HG03457 (cell line): ENCODE results near the gene UBE4B.

Experiments used
- ATAC-seq: cut with Tn5 transposase; IDR thresholded peaks from one replicate; pipeline ENCODE4 v1.9.1; 2021; ENCODE audit warnings: moderate number of reproducible peaks; ENCODE audit not compliant: unreplicated experiment

The UBE4B gene

DNA sequence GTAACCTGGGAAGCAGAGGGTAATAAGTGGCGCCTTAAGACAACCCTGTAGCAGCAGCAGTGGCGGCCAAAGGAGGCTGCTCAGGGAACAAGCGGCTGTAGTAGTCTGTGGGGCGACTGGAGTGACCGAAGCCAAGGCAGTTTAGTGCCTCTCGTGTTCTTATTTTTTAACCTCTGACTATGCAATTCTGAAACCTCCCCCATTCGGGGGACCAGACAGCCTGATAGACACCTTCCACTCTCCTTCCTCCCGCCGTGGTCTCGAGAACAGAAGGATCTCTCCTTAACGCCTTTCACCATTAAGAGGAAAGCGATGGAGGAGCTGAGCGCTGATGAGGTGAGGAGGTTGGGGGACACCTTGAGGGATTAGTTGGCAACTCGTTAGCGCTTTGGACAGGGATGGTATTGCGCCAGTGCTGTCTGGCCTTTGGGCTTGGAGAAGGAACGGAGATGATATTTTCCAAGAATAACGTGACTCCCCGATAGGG is 644 bp downstream of the UBE4B start:
- peak; percentile 6 for ATAC-seq

DNA sequence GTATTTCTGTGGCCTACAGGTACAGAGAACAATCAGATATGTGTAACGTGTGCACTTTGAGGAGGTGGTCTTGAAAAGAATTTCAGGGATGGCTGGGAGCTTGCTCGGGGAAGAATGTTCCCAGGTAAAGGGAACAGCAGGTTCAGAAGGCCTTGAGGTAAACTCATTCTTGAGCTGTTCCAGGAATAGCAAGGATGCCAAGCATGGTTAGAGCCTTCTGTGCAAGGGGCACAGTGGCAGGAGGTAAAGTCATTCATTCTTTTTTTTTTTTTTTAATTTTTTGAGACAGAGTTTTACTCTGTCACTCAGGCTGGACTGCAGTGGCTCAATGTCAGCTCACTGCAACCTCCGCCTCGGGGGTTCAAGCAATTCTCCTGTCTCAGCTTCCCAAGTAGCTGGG is 10.0 kb downstream of the UBE4B start:
- ATAC-seq: no peak

DNA sequence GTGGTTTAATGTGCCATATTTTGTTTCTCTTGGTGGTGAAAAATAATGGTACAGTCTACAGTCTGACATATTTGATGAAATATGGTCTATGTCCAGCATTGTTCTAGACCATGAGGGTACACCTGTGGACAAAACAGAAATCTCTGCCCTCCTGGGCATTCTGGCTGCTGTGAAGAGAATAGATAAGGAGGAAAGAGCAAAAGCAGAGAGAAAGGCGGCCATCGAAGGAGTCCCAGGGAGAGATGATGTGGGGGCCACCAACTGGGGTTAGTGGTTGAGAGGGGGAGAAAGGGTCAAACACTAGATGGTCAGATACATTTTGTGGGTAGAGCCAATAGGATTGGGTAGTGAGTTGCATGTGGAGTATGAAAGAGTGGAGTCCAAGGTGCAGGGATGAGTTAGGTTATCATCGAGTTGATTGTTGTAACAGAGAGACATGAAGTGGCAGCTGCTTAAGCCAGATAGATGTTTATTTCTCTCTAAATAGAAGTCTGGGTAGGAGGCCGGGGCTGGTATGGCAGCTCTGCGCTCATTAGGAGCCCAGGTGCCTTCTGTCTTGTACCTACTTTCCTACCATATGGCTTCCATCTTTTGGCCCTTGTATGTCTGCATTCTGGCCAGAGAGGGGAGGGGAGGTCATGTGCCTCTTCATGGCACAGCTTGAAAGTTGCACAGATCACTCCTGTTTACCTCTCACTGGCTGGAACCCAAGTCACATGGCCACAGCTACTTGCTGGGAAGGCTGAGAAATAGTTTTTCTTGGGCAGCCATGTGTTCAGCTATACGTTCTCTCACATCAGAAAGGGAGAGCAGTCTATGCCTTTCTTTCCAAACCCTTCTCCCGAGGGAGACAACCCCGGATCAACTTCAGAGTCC is 13.0 kb downstream of the UBE4B start:
- no peak for ATAC-seq

DNA sequence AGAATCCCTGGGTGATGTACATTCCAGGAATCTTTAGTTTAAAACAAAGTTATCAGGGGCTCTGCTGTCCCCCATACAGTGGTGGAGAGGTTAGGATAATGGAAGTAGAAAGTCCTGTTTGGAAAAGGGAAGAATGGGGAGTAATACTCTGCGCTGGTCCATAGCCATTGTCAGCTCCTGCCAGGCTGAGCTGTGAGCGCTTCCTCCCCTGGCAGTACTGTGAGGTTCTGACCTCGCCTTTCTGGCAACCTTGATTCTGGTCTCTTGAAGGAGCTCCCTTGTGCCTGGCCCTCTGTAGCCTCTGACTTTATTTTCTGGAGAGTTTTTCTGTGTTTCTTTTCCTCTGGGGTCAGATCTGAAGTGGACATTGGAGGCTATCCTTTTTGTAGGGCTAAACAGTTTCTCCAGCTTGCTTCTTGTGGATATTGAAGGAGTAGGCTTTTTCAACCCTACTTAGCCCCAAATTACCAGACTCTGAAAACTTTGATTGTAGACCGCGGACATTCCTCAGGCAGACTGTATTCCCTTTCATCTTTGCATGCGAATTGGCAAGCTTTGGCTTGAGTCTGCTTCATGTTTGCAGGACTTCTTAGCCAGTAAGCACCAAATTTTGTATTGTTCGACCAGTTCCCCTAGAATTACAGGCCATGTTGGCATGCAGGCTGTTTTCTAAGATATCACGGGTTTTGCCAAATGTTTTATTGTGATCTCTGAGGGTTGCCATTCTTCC is 13.8 kb downstream of the UBE4B start:
- ATAC-seq: no peak

DNA sequence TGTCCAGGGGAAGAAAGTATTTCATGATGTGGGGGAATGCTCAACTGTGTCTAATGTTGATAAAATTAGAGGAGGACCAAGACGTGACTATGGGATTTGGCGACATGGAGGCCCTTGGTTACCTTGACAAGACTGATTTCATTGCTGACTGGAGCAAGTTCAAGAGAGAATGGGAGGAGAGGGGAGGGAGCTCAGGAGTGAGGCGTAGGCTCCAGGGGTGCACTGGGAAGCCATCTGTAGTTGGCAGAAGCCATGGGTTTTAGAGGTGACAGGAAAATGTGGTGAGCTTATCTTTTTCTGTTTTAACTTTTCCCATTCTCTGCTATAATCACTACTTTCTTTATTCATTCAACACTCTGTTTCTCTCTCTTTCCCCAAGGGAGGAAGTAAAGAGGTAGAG is 15.8 kb downstream of the UBE4B start:
- ATAC-seq: no peak

DNA sequence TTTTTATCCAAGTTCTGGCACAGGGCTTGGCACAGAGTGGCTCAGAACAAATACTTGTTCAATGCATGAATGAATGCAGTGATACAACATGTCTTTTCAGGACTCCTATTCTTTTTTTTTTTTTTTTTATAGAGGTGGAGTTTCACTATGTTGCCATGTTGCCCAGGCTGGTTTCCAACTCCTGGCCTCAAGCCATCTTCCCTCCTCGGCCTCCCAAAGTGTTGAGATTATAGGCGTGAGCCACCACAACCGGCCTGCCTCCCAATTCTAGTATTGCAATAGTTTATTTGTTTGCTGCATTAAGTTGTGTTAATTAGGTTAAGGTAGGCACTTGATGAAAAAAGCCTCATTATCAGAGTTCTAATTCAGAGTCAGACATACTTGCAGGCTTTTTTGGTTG is 17.9 kb downstream of the UBE4B start:
- no peak for ATAC-seq

DNA sequence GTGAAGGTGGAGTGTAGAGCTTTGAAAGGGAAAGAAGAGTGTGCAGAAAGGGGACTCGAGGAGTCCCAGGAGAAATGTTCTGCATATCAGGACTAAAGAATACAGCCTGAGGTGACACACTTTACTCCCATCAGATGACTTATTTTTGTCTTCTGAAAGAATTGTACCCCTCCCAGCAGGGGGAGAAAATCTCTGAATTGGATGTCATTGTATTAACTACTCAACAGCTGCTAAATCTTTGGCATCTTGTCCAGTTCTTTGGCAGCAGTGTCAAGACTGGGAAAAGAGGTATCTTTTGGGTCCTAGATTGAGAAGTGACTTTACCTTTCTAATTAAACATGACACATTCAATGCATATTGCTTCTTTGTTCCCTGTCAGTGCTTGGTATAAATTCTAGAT is 18.9 kb downstream of the UBE4B start:
- ATAC-seq: no peak

DNA sequence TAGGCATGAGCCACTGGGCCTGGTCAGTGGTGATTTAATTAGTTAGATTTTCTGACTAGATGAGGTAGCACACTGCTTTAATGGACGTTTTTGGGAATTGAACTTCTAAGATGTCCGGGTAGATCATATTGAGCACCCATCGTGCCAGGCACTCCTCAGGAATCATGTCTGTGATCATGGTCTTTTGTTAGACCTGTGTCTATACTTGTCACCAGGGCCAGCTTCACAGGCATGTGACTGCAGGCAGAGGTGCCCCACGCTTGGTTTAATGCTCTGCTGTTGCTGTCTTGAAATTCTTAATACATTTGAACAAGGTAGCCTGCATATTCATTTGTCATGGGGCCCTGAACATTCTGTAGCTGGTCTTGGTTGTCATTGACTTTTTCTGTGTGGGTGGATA is 19.6 kb downstream of the UBE4B start:
- no peak for ATAC-seq

DNA sequence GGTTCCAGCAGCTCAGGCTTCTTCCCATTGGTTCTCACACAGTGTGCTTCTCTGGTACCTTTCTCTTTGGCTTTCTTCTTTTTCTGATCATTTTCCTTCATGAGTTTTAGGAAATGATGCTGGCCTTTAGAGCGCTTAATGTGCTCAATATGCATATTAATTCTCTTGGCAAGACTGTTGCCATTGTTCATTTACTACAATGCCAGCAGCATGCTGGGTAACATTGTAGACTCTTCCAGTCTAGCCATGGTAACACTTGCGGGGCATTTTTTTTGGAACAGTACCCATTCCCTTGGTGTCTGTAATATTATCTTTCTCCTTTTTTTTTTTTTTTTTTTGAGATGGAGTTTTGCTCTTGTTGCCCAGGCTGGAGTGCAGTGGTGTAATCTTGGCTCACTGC is 21.7 kb downstream of the UBE4B start:
- no peak for ATAC-seq

DNA sequence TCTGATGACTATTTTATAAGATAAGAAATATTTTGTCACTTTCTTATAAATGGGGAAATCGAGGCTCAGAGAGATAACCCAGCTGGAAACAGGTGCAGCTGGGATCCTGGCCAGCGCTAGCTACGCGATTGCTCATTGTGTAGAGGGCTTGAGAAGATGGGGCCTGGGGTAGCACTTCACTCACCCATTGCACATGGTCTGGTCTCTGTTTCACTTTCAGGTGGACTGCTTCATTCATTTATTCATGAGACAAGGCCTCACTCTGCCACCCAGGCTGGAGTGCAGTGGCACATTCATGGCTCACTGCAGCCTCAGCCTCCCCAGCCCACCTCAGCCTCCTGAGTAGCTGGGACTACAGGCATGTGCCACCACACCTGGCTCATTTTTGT is 23.8 kb downstream of the UBE4B start:
- ATAC-seq: no peak

DNA sequence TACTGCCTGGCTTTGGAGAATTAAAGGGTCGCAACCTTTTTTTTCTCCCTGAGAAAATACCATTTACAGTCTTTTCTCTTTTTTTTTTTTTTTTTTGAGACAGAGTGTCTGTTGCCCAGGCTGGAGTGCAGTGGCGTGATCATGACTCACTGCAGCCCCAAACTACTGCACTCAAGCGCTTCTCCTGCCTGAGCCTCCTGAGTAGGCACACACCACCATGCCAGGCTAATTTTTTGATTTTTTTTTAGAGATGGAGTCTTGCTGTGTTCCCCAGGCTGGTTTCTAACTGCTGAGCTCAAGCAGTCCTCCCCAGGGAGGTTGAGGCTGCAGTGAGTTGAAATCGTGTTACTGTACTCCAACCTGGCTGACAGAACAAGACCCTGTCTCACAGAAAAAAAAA is 24.6 kb downstream of the UBE4B start:
- ATAC-seq: no peak

DNA sequence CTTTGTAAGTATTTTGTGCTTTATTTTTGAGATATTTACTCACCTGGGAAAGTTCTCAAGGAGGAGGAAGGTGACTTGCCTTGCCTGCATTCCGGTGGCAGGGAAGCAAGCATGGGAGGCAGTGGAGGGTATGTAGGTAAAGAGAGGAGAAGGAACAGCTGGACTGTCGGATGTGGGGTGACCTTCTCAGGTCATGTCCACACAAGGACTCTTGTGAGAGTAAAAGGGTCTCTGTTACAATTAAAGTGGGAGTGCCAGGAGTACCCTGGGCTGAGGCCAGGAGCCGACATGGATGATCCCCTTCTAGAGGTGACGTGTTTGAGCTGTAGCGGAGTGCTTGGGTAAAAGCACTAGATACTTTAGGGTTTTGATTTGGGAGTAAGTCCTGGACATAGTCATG is 25.0 kb downstream of the UBE4B start:
- no peak for ATAC-seq

DNA sequence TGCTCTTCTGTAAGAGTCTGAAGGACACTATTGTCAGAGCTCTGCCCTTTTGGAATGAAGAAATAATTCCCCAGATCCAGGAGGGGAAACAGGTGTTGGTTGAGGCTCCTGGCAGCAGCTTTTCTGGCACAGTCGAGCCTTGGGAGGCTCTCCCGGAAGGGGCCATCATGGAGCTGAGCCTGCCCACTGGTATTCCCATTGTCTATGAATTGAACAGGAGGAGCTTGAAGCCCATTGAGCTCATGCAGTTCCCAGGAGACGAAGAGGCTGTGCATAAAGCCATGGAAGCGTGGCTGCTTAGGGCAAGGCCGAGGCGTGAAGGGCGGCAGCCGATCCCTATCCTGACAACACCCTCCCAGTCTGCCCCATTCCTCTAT is 26.6 kb downstream of the UBE4B start:
- ATAC-seq: no peak

DNA sequence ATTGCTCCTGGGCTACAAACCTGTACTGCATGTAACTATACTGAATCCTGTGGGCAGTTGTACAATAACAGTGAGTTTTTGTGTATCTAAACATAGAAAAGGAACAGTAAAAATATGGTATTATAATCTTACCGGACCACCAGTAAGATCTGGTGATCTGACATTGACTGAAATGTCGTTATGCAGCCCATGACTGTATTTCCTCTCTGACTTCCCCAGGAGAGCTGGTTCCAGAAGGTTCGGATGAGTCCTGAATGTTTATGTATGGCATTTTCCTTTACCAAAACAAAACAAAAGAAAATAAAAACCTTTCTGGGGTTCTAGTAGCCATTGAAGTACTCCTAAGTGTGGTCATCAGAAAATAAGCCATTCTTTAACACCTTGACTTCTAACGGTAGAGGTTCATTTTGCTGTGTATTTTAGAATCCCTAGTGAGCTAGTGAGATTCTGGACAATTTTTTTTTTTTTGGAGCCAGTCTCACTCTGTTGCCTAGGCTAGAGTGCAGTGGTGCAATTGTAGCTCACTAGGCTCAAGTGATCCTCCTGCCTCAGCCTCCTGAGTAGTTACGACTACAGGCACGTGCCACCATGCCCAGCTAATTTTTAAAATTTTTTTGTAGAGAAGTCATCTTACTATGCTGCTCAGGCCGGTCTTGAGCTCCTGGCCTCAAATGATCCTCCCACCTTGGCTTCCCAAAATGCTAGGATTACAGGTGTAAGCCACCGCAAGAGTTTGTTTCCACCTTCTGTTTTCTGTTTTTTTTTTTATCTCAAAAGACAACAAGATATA is 27.7 kb downstream of the UBE4B start:
- ATAC-seq: no peak

DNA sequence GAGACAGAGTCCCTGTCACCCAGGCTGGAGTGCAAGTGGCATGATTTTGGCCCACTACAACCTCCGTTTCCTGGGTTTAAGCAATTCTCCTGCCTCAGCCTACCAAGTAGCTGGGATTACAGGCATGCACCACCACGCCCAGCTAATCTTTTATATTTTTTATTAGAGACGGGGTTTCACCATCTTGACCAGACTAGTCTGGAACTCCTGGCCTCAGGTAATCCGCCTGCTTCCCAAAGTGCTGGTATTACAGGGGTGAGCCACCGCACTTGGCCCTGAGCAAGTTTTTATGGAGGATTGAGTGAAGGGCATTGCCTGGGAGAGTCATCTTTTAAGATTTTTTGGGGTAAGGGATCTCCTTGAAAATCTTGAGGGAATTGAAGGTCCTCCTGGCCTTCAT is 28.5 kb downstream of the UBE4B start:
- ATAC-seq: no peak

DNA sequence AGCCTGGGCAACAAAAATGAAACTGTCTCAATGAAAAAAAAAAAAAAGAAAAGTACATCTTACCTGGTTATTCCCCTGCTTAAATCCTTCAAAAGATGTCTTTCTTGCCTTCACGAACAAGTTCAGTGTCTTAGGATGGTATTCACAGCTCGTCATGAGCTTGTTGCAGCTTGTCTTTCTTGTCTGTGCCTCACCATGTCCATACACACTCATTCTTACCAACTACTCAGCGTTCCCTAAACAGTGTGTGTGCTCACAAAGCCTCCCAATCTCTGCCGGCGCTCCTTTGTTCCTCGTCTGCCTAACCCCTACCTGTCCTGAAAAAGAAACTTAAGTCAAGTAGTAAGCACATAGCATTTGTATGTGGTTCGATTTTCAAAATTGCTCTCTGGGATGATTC is 31.1 kb downstream of the UBE4B start:
- ATAC-seq: no peak

DNA sequence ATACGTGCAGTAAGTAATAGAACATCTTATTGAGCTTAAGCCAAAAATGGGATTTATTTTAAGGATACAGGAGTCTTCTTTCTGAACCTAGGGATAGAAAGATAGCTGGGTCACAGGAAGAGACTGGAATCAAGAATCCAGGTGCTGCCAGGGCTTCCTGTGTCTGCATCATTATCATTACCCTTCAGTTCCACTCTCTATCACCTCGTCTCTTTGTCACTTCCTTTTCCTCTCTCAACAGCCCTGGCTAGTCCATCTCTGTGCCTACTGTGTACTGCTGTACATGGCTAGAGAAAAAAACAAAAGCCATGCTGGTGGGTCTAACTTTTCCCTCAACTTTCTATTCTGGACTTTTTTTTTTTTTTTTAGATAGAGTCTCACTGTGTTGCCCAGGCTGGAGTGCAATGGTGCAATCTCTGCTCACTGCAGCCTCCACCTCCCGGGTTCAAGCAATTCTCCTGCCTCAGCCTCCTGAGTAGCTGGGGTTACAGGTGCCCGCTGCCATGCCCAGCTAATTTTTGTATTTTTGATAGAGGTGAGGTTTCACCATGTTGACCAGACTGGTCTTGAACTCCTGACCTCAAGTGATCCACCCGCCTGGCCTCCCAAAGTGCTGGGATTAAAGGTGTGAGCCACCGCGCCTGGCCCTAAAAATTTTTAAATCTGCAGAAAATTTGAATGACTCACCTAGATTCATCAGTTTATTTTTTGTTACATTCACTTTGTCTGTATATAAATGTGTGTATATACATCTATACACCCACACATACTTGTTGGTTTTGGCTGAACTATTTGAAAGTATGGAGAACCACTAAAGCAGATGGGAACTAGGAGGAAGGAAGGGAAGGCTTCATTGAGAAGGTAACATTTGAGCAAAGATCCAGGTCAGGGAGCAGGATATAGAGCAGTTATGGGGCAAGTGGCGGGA is 31.9 kb downstream of the UBE4B start:
- ATAC-seq: no peak

DNA sequence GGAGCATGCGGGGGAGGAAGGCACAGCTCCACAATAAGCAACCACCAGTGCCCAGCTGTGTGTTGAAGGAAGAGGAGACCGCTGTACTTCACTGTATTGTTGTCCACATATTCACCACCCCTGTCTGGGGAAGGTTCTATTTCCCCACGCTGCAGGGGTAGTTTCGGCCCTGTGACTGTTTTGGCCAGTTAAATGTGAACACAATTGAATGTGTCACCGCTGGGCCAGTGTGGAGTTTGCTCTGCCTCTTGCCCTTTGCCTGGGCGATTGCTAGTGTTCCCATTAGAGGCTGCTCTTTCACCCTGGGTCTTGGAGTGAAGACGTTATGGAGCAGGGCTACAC is 32.6 kb downstream of the UBE4B start:
- ATAC-seq: no peak

DNA sequence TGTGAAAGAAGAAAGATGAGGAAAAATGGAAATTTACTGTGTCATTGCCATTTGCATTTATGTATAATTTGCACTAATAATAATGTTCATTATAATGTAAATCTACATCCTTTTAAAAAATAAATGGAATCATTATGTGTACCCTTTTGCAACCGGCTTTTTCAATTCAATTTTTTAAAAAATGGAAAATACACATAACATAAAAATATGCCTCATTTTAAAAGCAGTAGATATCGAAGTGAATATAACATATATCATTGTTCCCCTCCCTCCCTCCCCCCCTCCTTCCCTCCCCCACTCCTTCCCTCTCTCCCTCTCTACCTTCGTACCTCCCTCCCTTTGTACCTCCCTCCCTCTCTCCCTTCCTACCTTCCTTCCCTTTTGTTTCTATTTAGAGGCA is 33.0 kb downstream of the UBE4B start:
- no peak for ATAC-seq

DNA sequence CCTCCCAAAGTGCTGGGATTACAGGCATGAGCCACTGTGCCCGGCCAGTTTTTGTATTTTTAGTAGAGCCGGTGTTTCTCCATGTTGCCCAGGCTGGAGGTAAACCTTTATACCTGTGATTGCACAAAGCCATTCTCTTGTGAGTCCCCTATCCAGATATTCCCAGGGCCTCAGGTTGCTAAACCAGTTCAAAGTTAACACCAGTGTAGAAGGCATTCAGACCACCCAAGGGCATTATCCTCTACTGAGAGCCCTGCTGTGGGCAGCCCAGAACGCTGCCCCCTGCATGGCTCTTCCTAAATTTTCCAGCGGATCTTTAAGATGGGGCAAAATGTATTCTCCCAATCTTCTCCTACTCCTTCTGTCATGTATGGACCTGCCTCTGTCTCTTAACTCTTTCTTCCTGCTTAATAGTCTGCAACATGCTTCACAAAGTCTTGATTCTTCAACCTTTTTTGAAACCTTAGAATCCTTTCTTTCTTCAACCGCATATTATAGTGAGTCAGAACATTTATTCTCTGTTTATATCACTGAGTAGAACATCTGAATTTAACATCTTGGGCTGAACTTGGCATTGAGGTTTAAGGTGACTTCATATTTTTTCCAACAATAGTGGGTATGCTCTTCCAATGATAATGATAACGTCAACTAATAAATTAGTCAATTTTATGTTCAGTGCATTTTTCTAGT is 36.0 kb downstream of the UBE4B start:
- ATAC-seq: no peak
